Measurements from ENCODE around the gene GABRB2. TPM values are rescaled to one million over a fixed set of nuclear protein-coding genes. Genes with fewer than 3 reads are reported as not detected.

The GABRB2 gene
- total RNA-seq, 2 experiments from 2014 or later: 1.4 to 5.1 TPM

- no peaks in the 10 kb centered on the region for H4K20me1 ChIP-seq (ENCODE audit: insufficient read depth, low read length)
- no peak overlapping the region for H2AFZ ChIP-seq (ENCODE audit: low read length)
- H3K4me2 ChIP-seq (ENCODE audit: low read length): no peak overlapping the region
- H3K9me2 ChIP-seq (ENCODE audit: insufficient read depth, low read length): no peaks in the 10 kb centered on the region
- H3K27ac ChIP-seq (ENCODE audit: low read depth, low read length, poor library complexity, severe bottlenecking): no peak overlapping the region
- CTCF ChIA-PET (ENCODE audit: unreplicated experiment): no interaction called here
- intact Hi-C loops (cut with micrococcal nuclease; ENCODE audit: unreplicated experiment): no loop called here
- BruUV-seq (replicated peaks): no TSS peak
- no peak overlapping the region for H3K4me3 ChIP-seq (ENCODE audit: low read depth, low read length, poor library complexity, severe bottlenecking)
- no peaks in the 10 kb centered on the region for H3K79me2 ChIP-seq (ENCODE audit: insufficient read depth, low read depth, low read length)
- TF ChIP-seq EZH2phosphoT487 (IDR thresholded peaks at IDR 0.05; ENCODE audit: borderline replicate concordance, low read depth, low read length) (no peak), CTCF (conservative IDR thresholded peaks at IDR 0.05; ENCODE audit: low read length) (no peak)
- H3K36me3 ChIP-seq (ENCODE audit: insufficient read depth, low read length): no peaks in the 10 kb centered on the region
- no peaks in the 10 kb centered on the region for H3K9me3 ChIP-seq (ENCODE audit: low read length)
- DNase-seq (ENCODE audit: low spot score): no peak
- POLR2A ChIA-PET: no interaction called here
- no peaks in the 10 kb centered on the region for H3K4me1 ChIP-seq (ENCODE audit: insufficient read depth, low read length, poor library complexity, severe bottlenecking)
Observed at GRCh38 chr5:161373345-161373707, 173.2 kb downstream of the GABRB2 start.

- TF ChIP-seq CTCF (conservative IDR thresholded peaks at IDR 0.05; ENCODE audit: low read length) (no peak), EZH2phosphoT487 (IDR thresholded peaks at IDR 0.05; ENCODE audit: borderline replicate concordance, low read depth, low read length) (no peak)
- Histone ChIP-seq H2AFZ (ENCODE audit: low read length) (no peak overlapping the region), H3K4me2 (ENCODE audit: low read length) (no peak overlapping the region), H4K20me1 (ENCODE audit: insufficient read depth, low read length) (no peaks in the 10 kb centered on the region), H3K9me3 (ENCODE audit: low read length) (no peaks in the 10 kb centered on the region), H3K27ac (ENCODE audit: low read depth, low read length, poor library complexity, severe bottlenecking) (no peak overlapping the region), H3K79me2 (ENCODE audit: insufficient read depth, low read depth, low read length) (no peaks in the 10 kb centered on the region), H3K4me3 (ENCODE audit: low read depth, low read length, poor library complexity, severe bottlenecking) (no peak overlapping the region), H3K36me3 (ENCODE audit: insufficient read depth, low read length) (no peaks in the 10 kb centered on the region), H3K9me2 (ENCODE audit: insufficient read depth, low read length) (no peaks in the 10 kb centered on the region), H3K4me1 (ENCODE audit: insufficient read depth, low read length, poor library complexity, severe bottlenecking) (no peaks in the 10 kb centered on the region)
- no peak for DNase-seq (ENCODE audit: low spot score)
- ChIA-PET POLR2A (no interaction called here), CTCF (ENCODE audit: unreplicated experiment) (no interaction called here)
- BruUV-seq (replicated peaks): no TSS peak
- intact Hi-C loops (cut with micrococcal nuclease; ENCODE audit: unreplicated experiment): no loop called here
Observed at GRCh38 chr5:161372682-161373344, 173.7 kb downstream of the GABRB2 start.

GRCh38 chr5:161369022-161369421 lies 177.5 kb downstream of the GABRB2 start:
- no peaks in the 10 kb centered on the region for H4K20me1 ChIP-seq (ENCODE audit: insufficient read depth, low read length)
- H3K4me3 ChIP-seq (ENCODE audit: low read depth, low read length, poor library complexity, severe bottlenecking): no peak overlapping the region
- H3K4me1 ChIP-seq (ENCODE audit: insufficient read depth, low read length, poor library complexity, severe bottlenecking): no peaks in the 10 kb centered on the region
- H3K4me2 ChIP-seq (ENCODE audit: low read length): no peak overlapping the region
- CTCF ChIA-PET (ENCODE audit: unreplicated experiment): interaction anchor here (1.0 kb wide), 1 partner anchor 225 kb away, joined by 3 read pairs; no protein-coding TSS in a partner anchor
- H3K9me2 ChIP-seq (ENCODE audit: insufficient read depth, low read length): no peaks in the 10 kb centered on the region
- H2AFZ ChIP-seq (ENCODE audit: low read length): no peak overlapping the region
- no TSS peak for BruUV-seq (replicated peaks)
- TF ChIP-seq EZH2phosphoT487 (IDR thresholded peaks at IDR 0.05; ENCODE audit: borderline replicate concordance, low read depth, low read length) (no peak), CTCF (conservative IDR thresholded peaks at IDR 0.05; ENCODE audit: low read length) (no peak)
- H3K36me3 ChIP-seq (ENCODE audit: insufficient read depth, low read length): no peaks in the 10 kb centered on the region
- intact Hi-C loops (cut with micrococcal nuclease; ENCODE audit: unreplicated experiment): no loop called here
- DNase-seq (ENCODE audit: low spot score): no peak
- H3K27ac ChIP-seq (ENCODE audit: low read depth, low read length, poor library complexity, severe bottlenecking): no peak overlapping the region
- no peaks in the 10 kb centered on the region for H3K9me3 ChIP-seq (ENCODE audit: low read length)
- H3K79me2 ChIP-seq (ENCODE audit: insufficient read depth, low read depth, low read length): no peaks in the 10 kb centered on the region
- POLR2A ChIA-PET: no interaction called here
